ENCODE measurements around the gene STK31.
"Not testable (repeated sequence)": the region's sequence is repeated elsewhere in the genome, so short reads cannot be mapped to it uniquely, and the experiment has no call there.

STK31 gene

GRCh38 chr7:23765943-23766342 is 55.9 kb downstream of the STK31 start:
- no peak overlapping the region for H3K4ac ChIP-seq (ENCODE audit: low read depth, low read length)
- H3K27me3 ChIP-seq (ENCODE audit: insufficient read depth, low read length) = no peaks in the 10 kb centered on the region
- WGBS (ENCODE audit: extremely low coverage, insufficient coverage, insufficient read length) = no CpG with 5 or more reads among the region's 3 CpGs
- no peaks in the 10 kb centered on the region for H3K4me1 ChIP-seq (ENCODE audit: control insufficient read depth in 1 of 2, insufficient read depth in 2 of 2, low read length in 2 of 2)
- no peak overlapping the region for H3K18ac ChIP-seq (ENCODE audit: low read length)
- H4K8ac ChIP-seq (ENCODE audit: low read depth, low read length) = no peak overlapping the region
- H2BK12ac ChIP-seq (ENCODE audit: low read length) = no peak overlapping the region
- no peak overlapping the region for H3K9ac ChIP-seq (ENCODE audit: low read length)
- no peak overlapping the region for H3K4me3 ChIP-seq (ENCODE audit: low read depth, low read length)
- no peak overlapping the region for H2AFZ ChIP-seq (ENCODE audit: insufficient read depth, low read length, poor library complexity)
- H3K79me1 ChIP-seq (ENCODE audit: low read length) = no peaks in the 10 kb centered on the region
- no peak overlapping the region for H4K12ac ChIP-seq (ENCODE audit: low read depth, low read length)
- no peak overlapping the region for H4K91ac ChIP-seq (ENCODE audit: low read depth, low read length)
- no peaks in the 10 kb centered on the region for H3K36me3 ChIP-seq (ENCODE audit: control insufficient read depth in 1 of 2, insufficient read depth in 2 of 2, low read length in 2 of 2)
- no peak overlapping the region for H3K4me2 ChIP-seq (ENCODE audit: low read length)
- no peak overlapping the region for H2AK5ac ChIP-seq (ENCODE audit: low read length)
- H3K23ac ChIP-seq (ENCODE audit: low read length) = no peak overlapping the region
- no peak overlapping the region for H3K14ac ChIP-seq (ENCODE audit: low read length)
- H3K9me3 ChIP-seq (ENCODE audit: insufficient read depth, low read depth, low read length) = no peaks in the 10 kb centered on the region
- H2BK120ac ChIP-seq (ENCODE audit: insufficient read depth, low read length, poor library complexity) = no peak overlapping the region
- no peak overlapping the region for H2BK5ac ChIP-seq (ENCODE audit: low read depth, low read length, poor library complexity)
- no peak for DNase-seq
- no peaks in the 10 kb centered on the region for H3K79me2 ChIP-seq (ENCODE audit: control insufficient read depth, insufficient read depth, low read length, poor library complexity)
- H3K27ac ChIP-seq (ENCODE audit: low read depth, low read length) = no peak overlapping the region

- no peak overlapping the region for H3K27ac ChIP-seq (ENCODE audit: low read depth, low read length)
- no peak overlapping the region for H2BK12ac ChIP-seq (ENCODE audit: low read length)
- no peak for DNase-seq
- no peaks in the 10 kb centered on the region for H3K27me3 ChIP-seq (ENCODE audit: insufficient read depth, low read length)
- H3K79me2 ChIP-seq (ENCODE audit: control insufficient read depth, insufficient read depth, low read length, poor library complexity) = no peaks in the 10 kb centered on the region
- H3K36me3 ChIP-seq (ENCODE audit: control insufficient read depth in 1 of 2, insufficient read depth in 2 of 2, low read length in 2 of 2) = no peaks in the 10 kb centered on the region
- H2AFZ ChIP-seq (ENCODE audit: insufficient read depth, low read length, poor library complexity) = no peak overlapping the region
- H3K4ac ChIP-seq (ENCODE audit: low read depth, low read length) = no peak overlapping the region
- H2BK120ac ChIP-seq (ENCODE audit: insufficient read depth, low read length, poor library complexity) = no peak overlapping the region
- H2BK5ac ChIP-seq (ENCODE audit: low read depth, low read length, poor library complexity) = no peak overlapping the region
- no peak overlapping the region for H3K18ac ChIP-seq (ENCODE audit: low read length)
- H3K23ac ChIP-seq (ENCODE audit: low read length) = no peak overlapping the region
- no peak overlapping the region for H4K12ac ChIP-seq (ENCODE audit: low read depth, low read length)
- H3K79me1 ChIP-seq (ENCODE audit: low read length) = no peaks in the 10 kb centered on the region
- no peak overlapping the region for H4K91ac ChIP-seq (ENCODE audit: low read depth, low read length)
- no peaks in the 10 kb centered on the region for H3K9me3 ChIP-seq (ENCODE audit: insufficient read depth, low read depth, low read length)
- H3K4me2 ChIP-seq (ENCODE audit: low read length) = no peak overlapping the region
- H2AK5ac ChIP-seq (ENCODE audit: low read length) = no peak overlapping the region
- no peak overlapping the region for H3K9ac ChIP-seq (ENCODE audit: low read length)
- no peak overlapping the region for H4K8ac ChIP-seq (ENCODE audit: low read depth, low read length)
- H3K14ac ChIP-seq (ENCODE audit: low read length) = no peak overlapping the region
- H3K4me3 ChIP-seq (ENCODE audit: low read depth, low read length) = no peak overlapping the region
- H3K4me1 ChIP-seq (ENCODE audit: control insufficient read depth in 1 of 2, insufficient read depth in 2 of 2, low read length in 2 of 2) = no peaks in the 10 kb centered on the region
Observed at GRCh38 chr7:23767514-23767913, 57.5 kb downstream of the STK31 start.

- H2BK5ac ChIP-seq (ENCODE audit: low read depth, low read length, poor library complexity) = no peak overlapping the region
- H3K79me1 ChIP-seq (ENCODE audit: low read length) = no peaks in the 10 kb centered on the region
- no peak overlapping the region for H3K4me2 ChIP-seq (ENCODE audit: low read length)
- H3K4me3 ChIP-seq (ENCODE audit: low read depth, low read length) = no peak overlapping the region
- no peak overlapping the region for H3K14ac ChIP-seq (ENCODE audit: low read length)
- no peaks in the 10 kb centered on the region for H3K9me3 ChIP-seq (ENCODE audit: insufficient read depth, low read depth, low read length)
- WGBS (ENCODE audit: extremely low coverage, insufficient coverage, insufficient read length) = no CpG with 5 or more reads among the region's 3 CpGs
- no peak overlapping the region for H3K4ac ChIP-seq (ENCODE audit: low read depth, low read length)
- H2AK5ac ChIP-seq (ENCODE audit: low read length) = no peak overlapping the region
- H3K9ac ChIP-seq (ENCODE audit: low read length) = no peak overlapping the region
- H3K79me2 ChIP-seq (ENCODE audit: control insufficient read depth, insufficient read depth, low read length, poor library complexity) = no peaks in the 10 kb centered on the region
- H3K18ac ChIP-seq (ENCODE audit: low read length) = no peak overlapping the region
- H3K27me3 ChIP-seq (ENCODE audit: insufficient read depth, low read length) = no peaks in the 10 kb centered on the region
- H4K91ac ChIP-seq (ENCODE audit: low read depth, low read length) = no peak overlapping the region
- H3K36me3 ChIP-seq (ENCODE audit: control insufficient read depth in 1 of 2, insufficient read depth in 2 of 2, low read length in 2 of 2) = no peaks in the 10 kb centered on the region
- DNase-seq = no peak
- H2AFZ ChIP-seq (ENCODE audit: insufficient read depth, low read length, poor library complexity) = no peak overlapping the region
- no peak overlapping the region for H2BK12ac ChIP-seq (ENCODE audit: low read length)
- no peak overlapping the region for H3K23ac ChIP-seq (ENCODE audit: low read length)
- no peak overlapping the region for H3K27ac ChIP-seq (ENCODE audit: low read depth, low read length)
- H4K8ac ChIP-seq (ENCODE audit: low read depth, low read length) = no peak overlapping the region
- no peaks in the 10 kb centered on the region for H3K4me1 ChIP-seq (ENCODE audit: control insufficient read depth in 1 of 2, insufficient read depth in 2 of 2, low read length in 2 of 2)
- H2BK120ac ChIP-seq (ENCODE audit: insufficient read depth, low read length, poor library complexity) = no peak overlapping the region
- no peak overlapping the region for H4K12ac ChIP-seq (ENCODE audit: low read depth, low read length)
Observed at GRCh38 chr7:23768022-23768421, 58.0 kb downstream of the STK31 start.

GRCh38 chr7:23779185-23779800 is 69.3 kb downstream of the STK31 start:
- not testable (repeated sequence) for H2BK12ac ChIP-seq (ENCODE audit: low read length); H2BK5ac ChIP-seq (ENCODE audit: low read depth, low read length, poor library complexity); H3K9me3 ChIP-seq (ENCODE audit: insufficient read depth, low read depth, low read length); H4K12ac ChIP-seq (ENCODE audit: low read depth, low read length); H3K4ac ChIP-seq (ENCODE audit: low read depth, low read length); H2AFZ ChIP-seq (ENCODE audit: insufficient read depth, low read length, poor library complexity); H3K27ac ChIP-seq (ENCODE audit: low read depth, low read length); H3K36me3 ChIP-seq (ENCODE audit: control insufficient read depth in 1 of 2, insufficient read depth in 2 of 2, low read length in 2 of 2); H4K91ac ChIP-seq (ENCODE audit: low read depth, low read length); H3K9ac ChIP-seq (ENCODE audit: low read length); H3K27me3 ChIP-seq (ENCODE audit: insufficient read depth, low read length); DNase-seq; H3K4me1 ChIP-seq (ENCODE audit: control insufficient read depth in 1 of 2, insufficient read depth in 2 of 2, low read length in 2 of 2); H2BK120ac ChIP-seq (ENCODE audit: insufficient read depth, low read length, poor library complexity); H2AK5ac ChIP-seq (ENCODE audit: low read length); H3K4me3 ChIP-seq (ENCODE audit: low read depth, low read length); H3K79me1 ChIP-seq (ENCODE audit: low read length); H3K14ac ChIP-seq (ENCODE audit: low read length); H4K8ac ChIP-seq (ENCODE audit: low read depth, low read length); H3K79me2 ChIP-seq (ENCODE audit: control insufficient read depth, insufficient read depth, low read length, poor library complexity); H3K23ac ChIP-seq (ENCODE audit: low read length); H3K18ac ChIP-seq (ENCODE audit: low read length); H3K4me2 ChIP-seq (ENCODE audit: low read length)
- WGBS (ENCODE audit: extremely low coverage, insufficient coverage, insufficient read length) = no CpG with 5 or more reads among the region's 7 CpGs
